Stimulated activated CD4-positive, alpha-beta T cell treated with anti-CD3 and anti-CD28 coated beads, Interleukin-1b, Interleukin-23, amount 100 ng/mL, for 1 hour (primary cell): ENCODE results near the gene GTPBP6.
"Not testable (repeated sequence)": the region's sequence is repeated elsewhere in the genome, so short reads cannot be mapped to it uniquely, and the experiment has no call there.

Experiments
- DNase-seq, 2 donors: peaks; one replicate each; pipeline ENCODE4 v3.0.0-alpha.2; 2020; ENCODE audit warnings: low read depth in 2 of 2

The GTPBP6 gene

DNA sequence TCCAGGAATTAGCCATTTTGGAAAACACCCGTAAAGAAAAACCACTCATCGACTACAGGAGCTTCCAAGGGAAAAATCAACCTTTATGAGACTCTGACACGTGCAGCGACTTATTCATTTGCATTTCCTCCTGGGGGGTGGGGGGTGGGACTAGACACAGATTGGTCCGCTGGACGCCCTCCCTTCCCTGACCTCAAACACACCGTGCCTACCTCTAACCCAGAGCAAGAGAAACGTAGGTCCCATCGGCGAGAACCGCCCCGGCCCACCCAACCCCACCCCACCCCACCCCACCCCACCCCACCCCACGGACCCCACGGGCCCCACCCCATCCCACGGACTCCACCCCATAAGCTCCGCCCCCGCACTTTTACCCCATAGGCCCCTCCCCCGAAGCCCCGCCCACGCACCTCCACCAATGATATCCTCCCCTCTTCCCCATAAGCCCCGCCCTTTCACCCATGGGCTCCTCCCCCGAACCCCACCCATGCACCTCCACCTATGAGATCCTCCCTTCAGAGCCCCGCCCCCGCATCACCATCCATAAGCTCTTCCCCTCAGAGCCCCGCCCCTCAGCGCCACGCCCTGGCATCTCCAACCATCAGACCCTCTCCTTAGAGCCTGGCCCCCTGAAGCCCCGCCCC lies 1.1 kb downstream of the GTPBP6 start:
- no peak for DNase-seq

DNA sequence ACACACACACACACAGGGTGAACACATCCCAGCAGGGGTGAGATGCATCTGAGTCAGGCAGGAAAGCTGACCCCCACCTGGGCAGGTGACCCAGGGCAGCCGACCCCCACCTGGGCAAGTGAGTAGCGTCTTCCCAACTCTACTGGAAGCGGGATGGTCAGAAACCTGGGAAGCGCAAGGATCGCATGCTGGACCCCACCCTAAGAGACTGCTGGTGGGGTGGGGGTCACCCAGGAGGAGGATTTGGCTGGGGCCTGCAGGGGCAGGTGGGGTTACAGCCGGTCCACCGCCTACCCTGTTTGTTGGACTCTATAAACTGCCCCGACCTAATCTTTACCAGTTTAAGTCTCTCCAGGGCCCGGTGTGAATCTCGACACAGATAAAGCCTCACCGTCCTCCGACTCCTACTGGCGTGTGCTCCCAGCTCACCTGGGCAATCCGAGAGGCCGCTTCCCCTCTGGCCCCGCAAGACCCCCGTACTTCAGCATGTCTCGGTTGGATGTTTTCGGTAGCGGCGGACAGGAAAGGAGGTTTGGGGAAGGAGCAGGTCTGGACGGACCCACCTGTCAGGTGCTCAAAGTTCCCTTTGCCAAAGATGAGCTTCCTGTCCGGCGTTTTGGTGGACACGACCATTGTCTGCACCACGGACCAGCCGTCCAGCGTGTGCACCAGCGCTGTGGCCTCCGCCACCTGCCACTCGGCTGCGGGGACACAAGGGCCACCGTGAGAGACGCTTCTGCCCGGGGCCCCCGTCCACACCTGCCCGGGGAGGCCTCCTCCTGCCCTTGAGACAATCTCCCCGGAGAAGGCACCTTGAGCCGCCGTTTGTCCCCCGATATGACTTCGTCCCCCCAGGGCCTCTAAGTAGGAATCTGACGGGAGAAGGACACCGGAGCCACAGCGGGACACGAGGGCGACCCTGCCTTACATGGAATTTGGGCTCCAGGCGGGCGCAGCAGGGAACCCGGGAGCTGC lies 2.0 kb downstream of the GTPBP6 start:
- DNase-seq, result no peak

DNA sequence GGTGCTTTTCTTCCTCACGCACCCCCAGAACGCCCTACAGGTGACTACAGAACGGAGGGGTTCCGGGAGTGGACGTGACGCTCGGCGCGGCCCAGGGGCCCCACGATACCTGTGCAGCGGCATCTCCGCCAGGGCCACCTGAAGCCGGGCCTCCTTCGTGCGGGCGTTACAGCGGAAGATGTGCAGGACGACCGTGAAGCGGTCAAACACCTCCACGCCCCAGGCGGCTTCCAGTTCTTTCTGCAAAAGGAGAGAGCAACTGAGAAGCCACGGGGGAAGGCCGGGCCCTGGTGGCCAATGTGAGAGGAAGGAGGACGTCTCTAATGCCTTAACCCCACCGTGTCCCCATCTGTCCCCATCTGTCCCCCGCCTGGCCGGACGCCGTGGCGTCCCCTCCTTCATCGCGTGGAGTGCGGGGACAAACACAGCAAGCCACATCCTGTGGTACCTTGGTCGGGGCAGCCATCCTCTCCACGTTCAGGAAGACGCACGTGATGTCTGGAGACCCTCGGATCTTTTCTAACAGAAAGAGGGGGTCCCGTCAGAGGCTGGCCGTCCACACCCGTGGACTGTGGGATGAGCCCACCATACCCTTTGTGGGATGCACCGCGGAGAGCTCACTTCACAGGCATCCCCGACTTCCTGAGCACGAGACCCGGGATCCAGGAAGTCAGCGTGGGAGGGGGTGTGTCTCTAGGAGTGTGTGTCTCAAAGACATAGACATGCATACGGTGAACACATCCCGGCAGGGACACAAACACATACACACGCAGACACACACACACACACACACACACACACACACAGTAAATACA lies 3.6 kb downstream of the GTPBP6 start:
- DNase-seq, result no peak

DNA sequence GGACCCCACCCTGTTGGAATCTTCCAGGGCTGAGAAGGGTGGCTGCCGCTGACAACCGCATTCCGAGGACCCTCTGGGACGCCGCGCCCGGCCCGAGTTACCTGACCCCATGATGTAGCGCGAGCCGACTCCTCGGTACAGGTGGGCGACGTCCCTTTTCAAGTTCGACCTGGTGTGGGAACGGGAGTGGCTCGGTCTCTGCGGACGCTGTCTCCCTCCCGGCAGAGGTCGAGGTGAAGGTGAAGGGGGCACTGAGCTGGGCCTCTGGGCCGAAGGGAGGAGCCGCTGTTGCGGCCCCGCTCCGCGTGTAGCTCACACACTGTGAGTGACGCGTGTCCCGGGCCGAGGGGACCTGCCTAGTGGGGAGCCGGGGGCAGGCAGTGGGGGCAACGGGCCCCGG lies 4.5 kb downstream of the GTPBP6 start:
- DNase-seq, result no peak

- no peak for DNase-seq
Measured at GRCh38 chrX:313546-313945, 5.0 kb downstream of the GTPBP6 start.

DNA sequence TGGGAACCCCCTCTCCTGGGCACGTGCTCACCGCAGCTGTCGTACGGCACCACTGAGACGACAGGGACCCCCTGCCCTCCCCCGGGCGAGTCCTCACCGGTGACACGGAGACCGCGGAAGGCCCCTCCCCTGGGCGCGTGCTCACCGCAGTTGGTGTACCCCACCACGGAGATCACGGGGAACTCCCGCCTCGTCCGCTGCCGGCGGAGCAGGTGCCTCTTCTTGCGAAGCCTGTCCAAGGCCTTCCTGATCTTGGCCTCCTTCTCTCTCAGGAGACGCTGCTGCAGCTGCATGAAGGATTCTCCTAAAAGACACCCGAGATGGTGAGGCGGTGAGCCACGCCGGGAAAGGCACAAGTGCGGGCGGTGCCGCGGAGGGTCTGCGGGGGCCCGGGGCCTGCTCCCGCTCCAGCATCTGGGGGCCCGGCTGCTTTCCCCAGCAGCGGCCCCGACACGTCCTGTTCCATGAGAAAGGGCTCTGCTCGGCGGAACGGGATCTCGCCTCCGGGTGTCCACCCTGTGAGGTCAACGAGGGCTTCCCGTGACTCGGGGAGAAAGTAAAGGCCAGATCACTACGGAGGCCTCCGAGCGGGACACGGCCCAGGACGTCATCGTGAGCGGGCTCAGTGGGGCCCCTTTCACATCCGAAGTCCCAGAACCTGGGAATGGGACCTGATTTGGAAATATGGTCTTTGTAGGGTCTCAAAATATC lies 5.8 kb downstream of the GTPBP6 start:
- DNase-seq, result no peak

DNA sequence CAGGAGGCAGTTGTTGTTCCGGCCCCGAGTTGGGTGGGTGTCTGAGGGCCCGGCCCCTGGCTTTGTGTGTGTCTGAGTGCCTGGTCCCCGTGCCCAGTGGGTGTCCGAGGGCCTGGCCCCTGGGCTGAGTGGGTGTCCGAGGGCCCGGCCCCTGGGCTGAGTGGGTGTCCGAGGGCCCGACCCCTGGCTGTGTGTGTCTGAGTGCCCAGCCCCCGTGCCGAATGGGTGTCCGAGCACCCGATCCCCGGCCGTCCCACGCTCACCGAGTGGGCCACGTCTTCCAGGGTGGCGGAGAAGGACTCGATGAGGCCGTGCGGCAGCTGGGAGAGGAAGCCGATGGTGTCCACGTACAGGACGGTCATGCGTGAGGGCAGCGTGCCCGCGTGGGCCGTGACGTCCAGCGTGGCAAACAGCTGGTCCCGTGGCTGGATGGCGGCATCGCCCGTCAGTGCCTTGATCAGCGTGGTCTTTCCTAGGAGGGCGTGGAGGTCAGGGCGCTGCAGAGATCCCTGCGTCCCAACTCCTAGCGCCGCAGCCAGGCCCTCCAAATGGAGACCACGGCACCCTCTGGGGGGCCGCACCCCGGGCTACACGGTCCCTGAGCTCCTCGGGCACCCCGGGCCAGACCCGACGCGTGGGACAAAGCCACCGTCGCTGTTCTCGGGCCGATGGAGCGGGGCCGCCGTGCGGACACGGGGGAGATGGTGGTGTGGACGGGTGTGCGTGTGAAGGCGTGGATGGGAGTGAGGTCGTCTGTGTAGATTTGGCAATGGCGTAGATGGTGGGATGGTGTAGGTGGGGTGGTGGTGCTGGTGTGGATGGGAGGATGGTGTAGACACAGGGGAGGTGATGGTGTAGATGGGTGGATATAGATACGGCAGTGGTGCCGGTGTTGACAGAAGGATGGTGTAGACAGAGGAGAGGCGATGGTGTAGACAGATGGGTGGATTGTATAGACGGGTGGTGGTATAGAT lies 7.2 kb downstream of the GTPBP6 start:
- DNase-seq, result no peak

- no peak for DNase-seq
Measured at GRCh38 chrX:310621-311155, 7.9 kb downstream of the GTPBP6 start.

DNA sequence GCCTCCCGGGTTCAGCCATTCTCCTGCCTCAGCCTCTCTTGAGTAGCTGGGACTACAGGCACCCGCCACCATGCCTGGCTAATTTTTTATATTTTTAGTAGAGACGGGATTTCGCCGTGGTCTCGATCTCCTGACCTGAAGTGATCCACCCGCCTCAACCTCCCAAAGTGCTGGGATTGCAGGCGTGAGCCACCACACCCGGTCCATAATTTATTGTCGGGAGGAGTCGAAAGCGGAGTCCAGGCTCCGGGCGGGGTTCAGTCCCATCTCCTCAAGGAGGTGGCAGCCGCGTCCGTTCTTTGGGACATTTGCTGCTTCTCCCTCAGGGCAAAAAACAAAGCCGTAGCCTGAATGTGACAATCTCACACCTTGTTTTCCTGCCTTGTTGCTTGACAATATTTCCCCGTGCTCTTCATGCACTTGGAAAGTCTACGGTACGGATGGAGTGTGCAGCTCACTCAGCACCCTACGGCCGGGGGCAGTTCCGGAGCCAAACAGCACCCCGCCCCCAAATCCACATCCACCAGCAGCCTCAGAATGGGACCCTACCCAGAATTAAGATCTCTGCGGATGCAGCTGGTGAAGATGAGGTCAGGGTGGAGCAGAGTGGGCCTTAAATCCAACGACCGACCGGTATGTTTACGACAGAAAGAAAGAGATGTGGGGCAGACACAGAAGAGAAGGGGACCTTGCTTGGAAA lies 9.6 kb downstream of the GTPBP6 start:
- DNase-seq, result no peak

GRCh38 chrX:307261-308111 lies 11.1 kb downstream of the GTPBP6 start:
- no peak for DNase-seq

DNA sequence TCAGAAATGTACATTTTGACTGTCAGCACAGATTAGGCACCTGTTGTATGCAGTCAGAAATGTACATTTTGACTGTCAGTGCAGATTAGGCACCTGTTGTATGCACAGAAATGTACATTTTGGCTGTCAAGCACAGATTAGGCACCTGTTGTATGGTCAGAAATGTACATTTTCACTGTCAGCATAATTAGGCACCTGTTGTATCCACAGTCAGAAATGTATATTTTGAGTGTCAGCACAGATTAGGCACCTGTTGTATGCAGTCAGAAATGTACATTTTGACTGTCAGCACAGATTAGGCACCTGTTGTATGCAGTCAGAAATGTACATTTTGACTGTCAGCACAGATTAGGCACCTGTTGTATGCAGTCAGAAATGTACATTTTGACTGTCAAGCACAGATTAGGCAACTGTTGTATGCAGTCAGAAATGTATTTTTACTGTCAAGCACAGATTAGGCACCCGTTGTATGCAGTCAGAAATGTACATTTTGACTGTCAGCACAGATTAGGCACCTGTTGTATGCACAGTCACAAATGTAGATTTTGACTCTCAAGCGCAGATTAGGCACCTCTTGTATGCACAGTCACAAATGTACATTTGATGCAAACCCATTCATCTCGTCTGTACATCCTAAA lies 11.9 kb downstream of the GTPBP6 start:
- DNase-seq, result not testable (repeated sequence)

DNA sequence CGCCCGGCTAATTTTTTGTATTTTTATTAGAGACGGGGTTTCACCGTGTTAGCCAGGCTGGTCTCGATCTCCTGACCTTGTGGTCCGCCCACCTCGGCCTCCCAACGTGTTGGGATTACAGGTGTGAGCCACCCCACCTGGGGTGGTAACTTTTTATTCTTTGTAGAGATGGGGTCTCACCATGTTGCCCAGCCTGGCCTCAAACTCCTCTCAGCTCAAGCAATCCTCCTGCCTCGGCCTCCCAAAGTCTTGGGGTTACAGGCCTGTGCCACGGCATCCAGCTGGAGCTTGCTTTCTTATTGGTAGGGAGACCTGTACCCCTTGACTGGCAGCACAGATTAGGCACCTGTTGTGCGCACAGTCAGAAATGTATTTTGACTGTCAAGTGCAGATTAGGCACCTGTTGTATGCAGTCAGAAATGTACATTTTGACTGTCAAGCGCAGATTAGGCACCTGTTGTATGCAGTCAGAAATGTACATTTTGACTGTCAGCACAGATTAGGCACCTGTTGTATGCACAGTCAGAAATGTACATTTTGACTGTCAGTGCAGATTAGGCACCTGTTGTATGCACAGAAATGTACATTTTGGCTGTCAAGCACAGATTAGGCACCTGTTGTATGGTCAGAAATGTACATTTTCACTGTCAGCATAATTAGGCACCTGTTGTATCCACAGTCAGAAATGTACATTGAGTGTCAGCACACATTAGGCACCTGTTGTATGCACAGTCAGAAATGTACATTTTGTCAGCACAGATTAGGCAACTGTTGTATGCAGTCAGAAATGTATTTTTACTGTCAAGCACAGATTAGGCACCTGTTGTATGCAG lies 12.6 kb downstream of the GTPBP6 start:
- DNase-seq, result not testable (repeated sequence)

DNA sequence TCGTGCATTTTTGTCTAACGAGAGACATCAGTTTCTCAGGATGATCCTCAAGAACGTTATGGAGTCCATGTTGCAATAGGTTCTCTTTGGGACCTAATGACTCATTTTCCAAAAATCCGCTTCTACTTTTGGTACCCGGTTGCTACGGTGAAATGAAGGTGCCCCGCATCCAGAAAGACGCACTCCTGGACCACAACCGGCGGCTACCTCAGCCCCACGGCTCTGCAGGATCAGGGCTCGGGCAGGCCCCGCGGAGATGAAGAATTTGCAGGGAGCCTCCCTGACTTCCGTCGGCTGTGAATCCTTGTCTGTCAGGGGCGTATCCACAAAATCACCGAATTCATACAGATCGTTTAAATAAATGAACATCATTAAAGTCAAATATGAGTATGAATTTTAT lies 15.6 kb downstream of the GTPBP6 start:
- DNase-seq, result no peak

GRCh38 chrX:300334-300733 lies 18.3 kb downstream of the GTPBP6 start:
- DNase-seq, result no peak

GRCh38 chrX:298993-299392 lies 19.6 kb downstream of the GTPBP6 start:
- no peak for DNase-seq

DNA sequence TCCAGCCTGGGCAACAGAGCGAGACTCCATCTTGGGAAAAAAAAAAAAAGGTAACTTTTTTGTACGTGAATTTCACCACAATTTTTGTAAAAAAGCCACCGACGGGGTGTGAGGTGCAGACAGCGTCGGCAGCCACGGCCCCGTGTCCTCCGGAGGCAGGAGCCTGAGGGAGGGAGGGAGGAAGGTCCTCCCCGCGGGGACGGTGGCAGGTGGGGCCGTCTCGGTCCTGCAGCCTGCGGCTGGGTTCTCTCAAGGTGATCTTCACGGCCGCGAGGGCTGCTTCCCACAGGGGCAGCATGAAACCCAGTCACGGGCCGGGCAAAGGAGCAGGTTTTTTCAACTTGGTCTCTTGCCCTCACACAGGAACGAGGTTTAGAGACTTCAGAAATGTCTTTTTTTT lies 23.5 kb downstream of the GTPBP6 start:
- no peak for DNase-seq
